GM19023 (cell line): Measurements from ENCODE around the gene CLIC6.
A peak's percentile ranks its signal among the peaks of the same experiment; 100 is the strongest.

Experiments
- ATAC-seq: cut with Tn5 transposase; IDR thresholded peaks from one replicate; pipeline ENCODE4 v1.9.1; 2021; ENCODE audit warnings: mild to moderate bottlenecking, moderate library complexity; ENCODE audit not compliant: unreplicated experiment

CLIC6 gene

DNA sequence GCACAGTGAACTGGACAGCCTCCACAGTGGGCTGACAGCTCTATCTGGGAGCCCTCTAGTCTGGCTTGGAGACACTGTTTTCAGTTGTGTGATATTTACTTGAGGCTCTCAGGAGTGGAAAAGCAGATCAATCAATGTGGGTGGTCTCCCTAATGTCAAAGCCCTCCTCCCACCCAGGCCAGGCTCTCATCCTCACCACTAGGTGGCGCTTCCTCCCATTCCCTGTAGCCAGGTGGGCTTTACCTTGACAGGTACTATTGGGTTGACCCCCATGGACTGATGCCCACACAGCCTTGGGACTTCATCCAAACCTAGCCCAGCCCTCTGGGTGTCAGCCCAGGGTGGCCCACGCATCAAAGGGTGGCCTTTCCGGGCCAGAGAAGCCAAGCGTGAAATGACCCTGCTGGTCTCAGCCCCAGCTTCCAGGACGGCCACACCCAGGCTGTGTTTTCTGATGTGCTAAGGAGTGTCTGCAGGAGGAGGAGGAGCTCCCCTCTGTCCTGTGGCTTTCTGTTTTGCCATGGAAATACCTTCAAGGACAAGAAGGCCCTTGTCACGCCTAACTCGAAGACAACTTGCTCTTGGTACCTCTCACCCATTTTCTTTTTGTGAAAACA is 54.0 kb downstream of the CLIC6 start:
- ATAC-seq = no peak

DNA sequence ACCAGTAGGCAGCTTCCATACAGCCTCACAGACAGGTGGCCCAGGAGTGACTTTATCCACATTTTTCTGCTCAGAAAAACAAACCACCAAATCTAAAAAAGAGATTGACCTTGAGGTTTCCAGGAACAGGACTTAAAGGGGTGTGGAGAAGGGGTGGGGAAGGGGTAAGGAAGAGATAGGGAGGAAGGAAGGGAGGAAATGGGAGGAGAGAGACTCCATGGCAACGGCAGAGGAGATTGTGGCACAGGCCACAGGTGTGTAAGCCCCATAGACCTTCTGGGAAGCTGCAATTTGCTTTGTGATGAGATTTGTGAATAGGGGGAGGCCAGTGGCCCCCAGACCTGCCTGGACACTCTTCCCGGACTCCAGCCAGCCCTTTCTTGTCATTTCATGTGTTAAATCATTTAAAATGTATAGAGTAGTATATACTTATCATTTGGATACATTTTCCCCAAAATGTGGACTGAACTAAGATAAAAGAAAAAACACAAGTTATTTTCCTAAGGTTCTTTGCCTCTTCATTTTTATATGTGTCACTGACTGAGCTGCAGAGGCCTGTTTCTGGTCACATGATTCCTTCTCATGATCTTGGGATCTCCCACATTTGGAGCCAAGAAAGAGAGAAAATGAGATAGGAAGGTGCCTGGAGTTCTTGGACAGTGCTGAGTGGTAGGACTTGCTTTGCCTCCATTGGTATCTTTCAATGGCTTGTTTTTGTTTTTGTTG is 55.5 kb downstream of the CLIC6 start:
- no peak for ATAC-seq

DNA sequence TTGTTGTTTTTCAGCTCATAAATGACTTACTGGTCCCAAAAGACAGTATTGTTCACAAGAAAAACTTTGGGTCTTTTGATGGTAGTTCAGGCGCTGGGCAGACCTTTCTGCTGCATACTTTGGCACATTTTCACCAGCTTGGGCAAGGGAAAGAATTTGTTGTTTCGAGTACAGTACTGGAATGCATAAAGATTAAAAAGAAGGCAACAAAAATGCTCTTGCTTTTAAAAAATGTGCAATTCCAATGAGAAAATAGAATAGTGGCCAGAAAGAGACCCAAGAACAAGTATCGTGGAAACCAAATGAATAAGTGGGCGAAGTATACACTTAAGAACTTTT is 56.0 kb downstream of the CLIC6 start:
- no peak for ATAC-seq

DNA sequence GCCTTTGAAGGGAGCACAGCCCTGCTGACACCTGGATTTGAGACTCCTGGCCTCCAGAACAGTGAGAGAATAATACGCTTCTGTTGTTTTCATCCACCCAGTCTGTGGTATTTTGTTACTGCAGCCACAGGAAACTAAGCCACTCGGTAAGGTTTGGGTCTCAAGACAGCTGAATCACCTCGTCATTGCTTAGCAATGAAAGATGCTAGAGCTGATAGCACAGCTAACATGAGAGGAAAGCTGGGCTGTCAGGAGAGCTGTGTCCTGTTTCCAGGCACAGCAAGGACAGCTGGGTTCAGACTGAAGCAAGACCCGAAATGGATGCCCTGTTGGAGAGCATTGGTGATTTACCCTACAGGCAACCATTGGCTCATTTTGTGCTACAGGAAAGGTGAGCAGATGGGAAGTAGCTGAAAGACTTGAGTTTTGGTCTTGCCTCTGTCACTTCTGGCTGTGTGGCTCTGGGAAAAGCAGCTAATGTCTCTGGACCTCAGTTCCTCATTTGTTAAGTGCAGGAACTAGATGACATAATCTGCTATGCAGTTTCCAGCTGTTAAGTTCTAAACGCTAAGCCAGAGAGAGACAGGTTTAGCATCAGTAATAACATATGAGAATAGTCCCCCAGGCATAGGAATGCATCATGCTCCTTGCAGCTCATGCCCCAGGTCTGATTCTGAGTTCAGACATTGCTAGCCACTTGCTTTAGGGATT is 58.0 kb downstream of the CLIC6 start:
- ATAC-seq = no peak

DNA sequence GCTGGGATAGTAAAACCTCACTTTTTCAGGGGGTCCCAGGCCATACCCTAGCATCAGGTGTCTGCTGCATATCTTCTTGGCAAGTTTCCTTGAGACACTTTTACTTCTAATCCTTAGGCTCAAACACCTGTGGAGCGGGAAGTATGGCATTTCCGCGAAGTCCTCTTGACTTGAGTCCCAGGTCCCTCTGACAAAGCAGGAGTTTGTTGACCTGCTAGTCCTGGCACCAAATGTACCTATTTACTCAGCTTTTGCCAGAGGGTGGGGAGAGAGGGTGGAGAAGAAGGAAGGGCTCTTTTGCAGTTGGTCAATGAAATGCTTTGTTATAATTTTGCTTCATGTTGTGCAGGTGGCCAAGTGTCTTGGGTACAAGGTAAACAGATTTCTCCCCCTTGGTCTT is 59.7 kb downstream of the CLIC6 start:
- no peak for ATAC-seq

DNA sequence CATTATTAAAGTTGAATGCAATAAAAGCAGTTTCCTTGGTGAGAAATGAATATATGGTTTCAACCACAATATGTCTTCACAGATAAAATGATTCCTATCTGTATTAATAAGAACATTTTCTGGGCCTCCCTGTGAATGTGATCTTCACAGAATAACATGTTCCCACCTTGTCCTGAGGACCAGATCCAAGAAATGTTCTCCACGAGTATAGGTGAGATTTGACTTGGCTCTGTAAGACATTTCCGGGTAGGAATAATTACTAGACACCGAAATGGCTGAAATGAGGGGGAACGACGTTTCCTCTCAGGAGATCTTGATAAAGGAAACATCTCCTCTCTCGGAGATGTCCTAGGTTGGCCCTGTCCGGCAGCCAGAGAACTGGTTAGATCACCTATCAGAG is 61.4 kb downstream of the CLIC6 start:
- no peak for ATAC-seq

DNA sequence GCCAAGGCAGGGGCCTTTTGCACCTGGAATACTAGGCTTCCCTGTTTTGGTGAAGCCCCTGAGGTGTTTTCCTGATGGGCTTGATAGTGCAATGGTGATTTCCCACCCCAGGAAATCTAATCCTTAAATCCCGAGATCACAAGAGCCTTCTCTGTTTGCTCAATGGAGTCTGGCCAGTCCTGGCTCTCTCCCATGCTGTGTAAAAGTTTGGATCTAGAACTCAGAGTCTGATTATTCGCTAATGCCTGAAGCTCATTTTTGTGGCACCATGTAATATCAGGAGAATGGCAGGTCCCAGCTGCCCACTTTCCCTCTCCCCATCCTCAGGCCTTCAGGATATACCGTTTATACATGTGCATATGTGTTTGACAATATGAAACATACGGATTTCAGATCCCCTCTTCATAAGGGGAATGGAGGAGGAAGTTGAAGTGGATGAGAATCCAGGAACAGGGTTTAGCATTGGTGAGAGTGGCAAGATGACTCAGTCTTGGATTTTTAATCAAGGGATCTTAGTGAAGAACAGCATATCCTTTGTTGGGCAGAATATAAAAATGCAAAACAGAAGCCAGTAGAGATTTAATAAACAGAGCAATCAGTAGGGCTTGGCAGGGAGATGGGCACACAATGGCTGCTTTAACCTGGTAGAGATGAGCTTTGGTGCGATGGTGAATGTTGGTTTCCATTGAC is 62.1 kb downstream of the CLIC6 start:
- no peak for ATAC-seq

DNA sequence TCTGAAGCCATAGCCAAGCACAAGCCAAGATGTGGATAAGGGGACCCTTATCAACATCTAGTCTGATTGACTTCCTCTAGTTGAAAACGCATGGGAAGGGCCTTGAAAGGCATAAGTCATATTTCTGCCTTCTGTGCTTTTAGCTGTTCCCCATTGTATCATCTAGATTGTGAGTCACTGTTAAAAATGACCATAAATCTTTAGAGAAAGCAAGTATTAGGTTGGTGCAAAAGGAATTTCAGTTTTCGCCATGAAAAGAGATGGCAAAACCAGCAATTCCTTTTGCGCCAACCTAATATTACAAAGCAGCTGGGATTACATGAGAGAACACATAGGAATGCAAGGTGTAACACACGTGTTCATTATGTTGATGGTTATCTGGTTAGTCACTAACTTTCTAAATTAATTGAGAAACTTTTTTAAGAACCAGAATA is 63.6 kb downstream of the CLIC6 start:
- ATAC-seq = no peak

DNA sequence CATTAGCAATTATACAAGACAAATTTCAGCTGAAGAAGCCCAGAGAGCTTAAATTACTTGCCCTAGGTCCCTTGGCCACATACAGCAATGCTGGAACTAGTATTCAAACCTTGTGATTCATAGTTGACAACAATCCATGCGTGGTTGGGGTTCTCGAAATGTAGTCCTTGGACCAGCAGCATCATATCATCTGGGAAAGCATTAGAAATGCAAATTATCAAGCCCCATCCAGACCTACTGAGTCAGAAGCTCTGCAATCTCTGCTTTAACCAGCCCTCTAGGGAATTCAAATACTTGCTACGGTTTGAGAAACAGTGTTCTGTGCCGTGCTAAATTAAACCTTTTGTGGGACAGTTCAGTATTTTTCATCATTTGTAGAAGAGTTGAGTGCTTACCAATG is 65.1 kb downstream of the CLIC6 start:
- ATAC-seq = no peak

DNA sequence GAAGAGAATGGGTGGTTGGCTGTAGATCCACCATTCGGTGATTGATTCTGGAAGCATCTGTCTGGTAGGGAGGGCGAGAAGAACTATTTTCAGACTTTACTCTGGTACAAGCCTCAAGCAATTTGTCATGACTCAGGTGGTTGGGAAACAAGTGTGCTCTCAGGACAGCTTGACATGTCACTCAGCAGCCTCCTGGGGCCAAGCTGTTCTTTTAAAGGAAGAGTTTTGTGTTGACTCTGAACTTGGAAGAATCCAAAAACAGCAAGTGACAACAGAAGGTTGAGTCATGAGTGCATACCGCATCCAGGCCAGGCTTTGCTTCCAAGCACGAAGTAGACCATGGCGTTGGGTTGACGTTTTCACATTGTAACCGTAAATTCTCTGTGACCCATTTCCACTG is 65.9 kb downstream of the CLIC6 start:
- no peak for ATAC-seq

DNA sequence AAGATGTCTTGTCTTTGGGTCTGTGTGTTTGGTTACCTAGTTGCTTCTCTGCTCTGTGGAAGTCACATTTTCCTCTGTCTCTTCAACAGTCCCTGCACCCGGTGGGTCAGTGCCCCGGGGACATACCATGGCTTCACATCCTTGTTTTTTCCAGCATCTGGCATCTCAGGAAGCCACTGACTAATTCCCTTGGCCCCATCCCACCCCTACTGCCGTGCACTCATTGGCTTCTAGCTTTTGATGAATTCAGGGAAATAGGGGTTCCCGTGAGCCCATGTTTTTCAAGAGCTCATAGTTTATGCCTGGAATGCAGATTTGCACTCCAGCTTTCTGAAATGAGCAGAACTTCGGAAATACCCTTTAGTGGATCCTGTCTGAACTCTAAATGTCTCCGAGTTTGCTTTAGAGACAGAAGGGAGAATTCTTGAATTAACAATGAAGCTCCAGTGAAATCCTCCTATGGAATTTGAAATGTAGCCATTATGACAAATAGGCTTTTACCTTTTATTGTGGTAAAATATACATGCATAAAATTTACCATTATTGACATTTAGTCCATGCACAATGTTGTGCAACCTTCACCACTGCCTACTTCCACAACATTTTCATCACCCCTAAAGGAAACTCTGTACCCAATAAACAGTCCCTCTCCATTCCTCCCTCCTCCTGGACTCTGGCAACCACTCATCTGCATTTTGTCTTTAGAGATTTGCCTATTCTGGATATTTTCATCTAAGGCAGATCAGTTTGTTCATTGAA is 67.5 kb downstream of the CLIC6 start:
- ATAC-seq = no peak

DNA sequence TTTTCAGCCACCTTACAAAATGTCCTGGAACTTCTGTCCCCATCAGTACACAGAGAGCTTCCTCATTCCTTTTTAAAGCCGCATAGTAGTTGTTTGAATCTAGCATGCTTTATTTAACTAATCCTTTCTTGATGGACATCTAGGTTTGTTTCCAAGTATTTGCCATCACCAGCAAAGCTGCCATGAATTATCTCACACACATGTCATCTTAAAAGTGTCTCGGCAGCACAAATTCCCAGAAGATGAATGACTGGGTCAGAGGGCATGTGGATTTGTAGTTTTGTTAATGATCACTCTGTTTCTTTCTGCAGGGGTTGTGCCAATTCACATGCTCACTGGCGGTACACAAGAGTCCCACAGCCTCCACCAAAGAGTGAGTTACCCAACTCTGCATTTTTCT is 68.3 kb downstream of the CLIC6 start:
- no peak for ATAC-seq

DNA sequence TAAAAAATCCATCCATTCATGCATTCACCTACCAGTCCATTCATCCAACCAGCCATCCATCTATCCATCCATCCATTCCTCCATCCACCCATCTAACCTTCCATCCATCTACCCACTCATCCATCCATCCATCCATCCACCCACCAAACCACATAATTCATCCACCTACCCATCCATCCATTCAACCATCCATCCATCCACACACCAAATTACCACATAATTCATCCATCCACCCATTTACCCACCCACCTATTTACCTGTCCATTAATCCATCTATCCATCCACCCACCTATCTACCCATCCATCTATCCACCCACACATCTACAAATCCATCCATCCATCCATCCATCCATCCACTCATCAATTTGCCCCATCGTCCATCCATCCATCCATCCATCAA is 71.4 kb downstream of the CLIC6 start:
- no peak for ATAC-seq

DNA sequence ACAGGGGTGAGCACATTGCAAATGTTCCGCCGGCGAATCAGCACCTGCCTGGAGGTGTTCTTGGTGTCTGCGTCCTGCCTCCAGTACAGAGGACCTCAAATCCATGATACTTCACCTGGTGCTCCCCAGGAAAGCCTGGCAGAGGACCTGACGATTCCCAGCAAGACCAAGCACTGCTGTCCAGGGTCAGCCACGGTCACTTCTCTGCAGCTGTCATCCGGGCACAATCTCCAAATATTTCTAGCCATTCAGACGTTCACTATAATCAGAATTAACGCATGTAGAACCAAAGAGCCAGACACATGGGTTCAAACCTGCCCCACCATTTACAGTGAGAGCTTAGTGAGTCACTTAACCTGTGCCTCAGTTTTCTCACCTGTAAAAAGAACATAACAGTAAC is 74.5 kb downstream of the CLIC6 start:
- ATAC-seq = no peak

DNA sequence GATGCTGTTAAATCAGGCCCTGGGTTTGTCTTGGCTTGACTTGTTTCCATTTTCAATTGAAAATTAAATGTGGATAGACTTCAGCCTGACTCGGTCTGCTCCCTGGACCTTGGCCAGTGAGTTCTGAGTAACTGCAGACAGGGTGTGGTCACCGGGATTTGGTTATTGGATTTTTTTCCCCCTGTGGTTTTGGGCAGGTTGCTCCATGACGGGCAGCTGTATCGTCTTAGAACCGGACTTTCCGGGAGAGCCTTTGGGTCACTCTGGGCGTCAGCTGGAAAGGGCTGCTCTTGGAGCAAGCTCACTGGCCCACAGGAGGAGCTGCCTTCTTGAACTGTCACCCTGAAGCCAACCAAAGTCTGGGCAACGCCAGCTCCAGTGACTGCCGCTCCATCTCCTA is 75.0 kb downstream of the CLIC6 start:
- ATAC-seq = no peak

DNA sequence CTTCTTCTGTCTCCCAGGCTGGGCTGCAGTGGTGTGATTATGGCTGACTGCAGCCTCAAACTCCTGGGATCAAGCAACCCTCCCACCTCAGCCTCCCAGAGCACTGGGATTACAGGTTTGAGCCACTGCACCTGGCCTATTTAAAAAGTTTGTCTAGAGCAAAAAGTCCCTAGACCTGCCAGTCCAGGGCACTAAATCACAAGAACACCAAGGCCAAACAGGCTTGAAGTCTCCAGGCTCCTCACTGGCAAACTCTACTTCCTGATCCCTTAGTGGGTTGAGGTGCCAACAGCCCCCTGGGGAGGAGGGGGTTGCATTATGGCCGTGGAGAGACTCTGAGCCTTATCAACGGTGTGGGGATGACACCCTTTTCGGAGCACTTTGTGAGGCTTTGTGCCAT is 76.0 kb downstream of the CLIC6 start:
- no peak for ATAC-seq

DNA sequence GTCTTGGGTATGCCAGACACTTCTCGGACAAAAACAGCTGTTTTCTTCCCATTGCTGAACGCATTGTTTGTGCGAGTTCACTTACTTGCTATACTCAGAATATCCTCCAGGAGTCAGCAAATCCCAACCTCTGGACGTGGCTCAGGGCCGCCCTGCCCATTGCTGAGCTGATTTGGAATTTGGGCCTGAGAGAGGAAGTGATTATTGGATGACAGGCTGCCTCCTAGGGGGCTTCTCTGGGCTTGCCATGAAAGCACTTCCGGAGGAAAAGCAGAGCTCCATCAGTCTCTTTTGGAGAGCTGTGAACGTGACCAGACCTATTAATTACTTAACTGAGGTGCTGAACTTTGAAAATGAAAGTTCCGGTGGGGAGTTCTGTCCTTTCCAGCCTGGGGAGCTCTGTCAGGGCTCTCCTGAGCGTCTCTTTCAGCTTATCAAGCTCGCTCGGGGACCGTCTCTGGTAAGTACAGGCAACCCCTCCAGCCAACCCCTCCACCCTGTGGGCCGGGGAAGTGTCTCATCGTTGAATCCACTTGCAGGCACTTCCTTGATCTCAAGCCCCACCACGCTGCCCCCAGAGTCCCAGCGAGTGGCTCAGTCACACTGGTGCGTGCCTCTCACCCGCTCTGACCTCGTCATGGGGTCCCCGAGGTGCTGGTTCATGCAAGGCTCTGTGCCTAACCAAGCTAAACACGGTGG is 76.9 kb downstream of the CLIC6 start:
- ATAC-seq = peak; percentile 63

DNA sequence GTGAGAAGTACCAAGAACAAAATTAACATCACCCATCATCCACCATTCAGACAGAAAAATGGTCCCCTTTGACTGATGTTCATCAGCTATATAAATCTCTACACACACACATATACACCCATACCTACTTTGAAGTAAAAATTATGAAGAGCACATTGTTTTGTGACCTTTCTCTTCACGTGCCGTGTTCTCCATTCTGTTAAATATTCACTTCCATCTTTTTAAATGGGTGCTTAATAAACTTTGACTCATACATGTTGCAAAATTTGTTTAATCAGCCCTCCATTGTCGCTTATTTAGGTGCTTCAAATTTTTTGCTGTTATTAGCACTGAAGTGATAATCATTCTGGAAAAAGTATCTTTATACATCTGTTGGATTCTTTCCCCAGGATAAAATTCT is 80.1 kb downstream of the CLIC6 start:
- no peak for ATAC-seq

DNA sequence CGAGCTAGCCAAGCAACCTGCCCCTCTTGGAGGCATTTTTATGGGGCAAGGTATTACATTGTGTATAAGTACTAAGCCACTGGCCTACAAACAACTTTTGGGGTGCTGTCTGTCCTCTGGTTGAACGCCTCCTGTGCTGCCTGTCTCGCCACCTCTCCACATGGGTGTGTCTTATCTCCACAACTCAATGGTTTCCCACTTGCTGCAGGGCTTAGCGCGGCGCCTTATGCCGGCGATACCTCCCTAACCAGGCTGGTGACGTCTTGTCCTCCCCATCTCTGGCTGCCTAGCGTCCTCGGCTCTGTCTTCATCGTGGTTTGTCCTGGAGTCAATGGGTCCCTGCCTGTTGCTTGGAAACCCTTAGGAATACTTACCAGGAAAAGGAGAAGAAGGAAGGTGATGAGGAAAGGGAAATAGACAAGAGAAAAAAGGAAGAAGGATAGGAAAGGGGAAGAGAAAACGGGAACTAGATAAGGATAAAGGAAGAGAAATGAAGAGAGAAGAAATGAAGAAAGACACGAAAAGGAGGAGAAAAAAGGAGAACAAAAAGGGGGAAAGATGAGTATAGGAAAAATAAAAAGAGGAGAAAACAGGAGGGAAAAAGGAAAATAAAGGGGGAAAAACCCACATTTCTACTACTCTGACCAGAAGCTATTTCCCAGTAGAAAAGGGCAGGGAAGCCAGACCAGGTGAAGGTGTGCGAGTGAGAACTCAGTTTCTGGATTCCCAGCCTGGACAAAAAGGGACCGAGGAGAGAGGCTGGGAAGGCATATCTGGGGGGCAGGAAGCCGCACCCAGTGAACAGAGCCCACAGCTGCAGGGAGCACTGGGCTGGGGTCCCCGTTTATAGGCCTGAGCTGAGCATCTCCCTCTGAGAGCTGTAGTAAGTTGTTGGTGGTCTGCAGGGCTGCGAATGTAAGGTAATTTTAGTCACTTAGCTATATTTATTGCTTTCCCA is 86.2 kb downstream of the CLIC6 start:
- no peak for ATAC-seq
